ENCODE measurements around the gene RAMP2.
A peak's percentile ranks its signal among the peaks of the same experiment; 100 is the strongest.
"Not testable (repeated sequence)": the region's sequence is repeated elsewhere in the genome, so short reads cannot be mapped to it uniquely, and the experiment has no call there.

The RAMP2 gene

GRCh38 chr17:42760652-42761581, at the start of gene RAMP2:
Gene RAMP2 (plus strand): TSS chr17:42761227. CDS start chr17:42761262, 35 bp downstream.
- H3K4me3 ChIP-seq (ENCODE audit: low read length) = peak within 1 kb of the TSS; percentile 30
- no peak for DNase-seq (ENCODE audit: low read depth)
- no peak for TF ChIP-seq CTCF (conservative IDR thresholded peaks at IDR 0.05; ENCODE audit: low read depth, low read length)

- H3K4me3 ChIP-seq (ENCODE audit: low read length) = no peak overlapping the region
- DNase-seq (ENCODE audit: low read depth) = peak; percentile 14
- TF ChIP-seq CTCF (conservative IDR thresholded peaks at IDR 0.05; ENCODE audit: low read depth, low read length) = peak; percentile 62
Measured at GRCh38 chr17:42720996-42721583, 39.9 kb upstream of the RAMP2 start.

GRCh38 chr17:42723636-42724035, 37.4 kb upstream of the RAMP2 start:
- TF ChIP-seq CTCF (conservative IDR thresholded peaks at IDR 0.05; ENCODE audit: low read depth, low read length) = no peak
- DNase-seq (ENCODE audit: low read depth) = no peak
- no peak overlapping the region for H3K4me3 ChIP-seq (ENCODE audit: low read length)

GRCh38 chr17:42725143-42725542, 35.9 kb upstream of the RAMP2 start:
- no peak overlapping the region for H3K4me3 ChIP-seq (ENCODE audit: low read length)
- no peak for TF ChIP-seq CTCF (conservative IDR thresholded peaks at IDR 0.05; ENCODE audit: low read depth, low read length)
- no peak for DNase-seq (ENCODE audit: low read depth)

- no peak overlapping the region for H3K4me3 ChIP-seq (ENCODE audit: low read length)
Measured at GRCh38 chr17:42740699-42741098, 20.3 kb upstream of the RAMP2 start.

GRCh38 chr17:42742916-42743315, 18.1 kb upstream of the RAMP2 start:
- not testable (repeated sequence) for H3K4me3 ChIP-seq (ENCODE audit: low read length); DNase-seq (ENCODE audit: low read depth)

More at GRCh38 chr17:42740699-42741098, 20.3 kb upstream of the RAMP2 start:
- TF ChIP-seq CTCF (conservative IDR thresholded peaks at IDR 0.05; ENCODE audit: low read depth, low read length) = no peak
- DNase-seq (ENCODE audit: low read depth) = no peak

- no peak for DNase-seq (ENCODE audit: low read depth)
- H3K4me3 ChIP-seq (ENCODE audit: low read length) = peak overlapping the region; percentile 84
- TF ChIP-seq CTCF (conservative IDR thresholded peaks at IDR 0.05; ENCODE audit: low read depth, low read length) = peak; percentile 37
Measured at GRCh38 chr17:42743595-42744282, 17.3 kb upstream of the RAMP2 start.

Measured in retinal pigment epithelial cell (primary cell).